Smooth muscle cell (in vitro differentiated cells): ENCODE results near the gene ZBTB37. TPM values are rescaled to one million over a fixed set of nuclear protein-coding genes. Genes with fewer than 3 reads are reported as not detected.

Experiments
- DNase-seq: peaks from one replicate; lab custom pipeline; 2025; ENCODE audit not compliant: unreplicated experiment; lab: John Stamatoyannopoulos, UW
- H2AFZ ChIP-seq: fragments of 200-600 bp; sonication (generic); 2 replicates; pipeline ENCODE4 v1.6.0; 2016; ENCODE audit warnings: antibody characterized with exemption, low read depth, mild to moderate bottlenecking
- H3F3A ChIP-seq: fragments of 200-600 bp; sonication (generic); 2 replicates; pipeline ENCODE4 v1.6.0; 2017; ENCODE audit warnings: antibody characterized with exemption, low read depth
- H3K27ac ChIP-seq: fragments of 200-600 bp; sonication (generic); 2 replicates; pipeline ENCODE4 v1.5.1; 2016; ENCODE audit warnings: low read depth, mild to moderate bottlenecking
- H3K27me3 ChIP-seq: fragments of 200-600 bp; sonication (generic); 2 replicates; pipeline ENCODE4 v1.6.1; 2016; ENCODE audit warnings: low read depth, mild to moderate bottlenecking
- H3K36me3 ChIP-seq: fragments of 200-600 bp; sonication (generic); 2 replicates; pipeline ENCODE4 v1.5.1; 2016; ENCODE audit warnings: low read depth
- H3K4me1 ChIP-seq: fragments of 200-600 bp; sonication (generic); 2 replicates; pipeline ENCODE4 v1.5.1; 2016; ENCODE audit warnings: low read depth
- H3K4me2 ChIP-seq: fragments of 200-600 bp; sonication (generic); 2 replicates; pipeline ENCODE4 v1.6.0; 2016; ENCODE audit warnings: mild to moderate bottlenecking
- H3K4me3 ChIP-seq: fragments of 200-600 bp; sonication (generic); 2 replicates; pipeline ENCODE4 v1.5.1; 2016; ENCODE audit warnings: mild to moderate bottlenecking
- H3K79me2 ChIP-seq: fragments of 200-600 bp; sonication (generic); 2 replicates; pipeline ENCODE4 v1.6.0; 2016; ENCODE audit warnings: low read depth, mild to moderate bottlenecking
- H3K9ac ChIP-seq: fragments of 200-600 bp; sonication (generic); 2 replicates; pipeline ENCODE4 v1.6.0; 2016; ENCODE audit warnings: low read depth
- H3K9me3 ChIP-seq: fragments of 200-600 bp; sonication (generic); replicated peaks from 2 replicates; pipeline ENCODE4 v1.5.1; 2016; ENCODE audit warnings: low read depth
- H4K20me1 ChIP-seq: fragments of 200-600 bp; sonication (generic); 2 replicates; pipeline ENCODE4 v1.6.0; 2016; ENCODE audit warnings: low read depth
- CTCF ChIP-seq: fragments of 200-600 bp; sonication (generic); IDR thresholded peaks from 2 replicates; pipeline ENCODE4 v1.5.1; 2017; ENCODE audit warnings: borderline replicate concordance, mild to moderate bottlenecking, antibody characterized with exemption; ENCODE audit not compliant: insufficient read depth, poor library complexity, severe bottlenecking
- WGBS: methylation state at CpG from one replicate; pipeline ENCODE4 v1.1.7; 2016; ENCODE audit warnings: low lambda C conversion rate; 5-methylcytosine and 5-hydroxymethylcytosine counted together
- polyA plus RNA-seq: library from polyadenylated mRNA; unstranded; fragments of >200 nt; fragmentation: Nextera tagmentation; extraction: Ambion mirVana; gene quantifications from 2 replicates; pipeline ENCODE4 v1.2.1, GENCODE V29; 2016
- total RNA-seq: library from RNA; depleted of rRNA; stranded (reverse); fragments of >200 nt; gene quantifications from 2 replicates; pipeline ENCODE4 v1.2.3, GENCODE V29; 2014

Gene ZBTB37
- total and polyA plus RNA-seq, 2 experiments from 2014 or later = 0.77 to 6.6 TPM

- Histone ChIP-seq H3K9ac (peak overlapping the region; percentile 55), H2AFZ (no peak overlapping the region)
These were observed 2.6 kb upstream of the ZBTB37 start for GRCh38 chr1:173865468-173866164.

GRCh38 chr1:173866413-173867115 is 1.6 kb upstream of the ZBTB37 start:
- peak overlapping the region; percentile 62 for H3K27ac ChIP-seq
- peaks cover 32% of the 10 kb centered on the region for H3K4me1 ChIP-seq
- peak overlapping the region; percentile 55 for H3K9ac ChIP-seq
- peak overlapping the region; percentile 90 for H3K4me2 ChIP-seq
- peaks cover 34% of the 10 kb centered on the region for H3K79me2 ChIP-seq
- WGBS = 2% methylated on average over 2 of the region's 2 CpGs
- H3K4me3 ChIP-seq = peak overlapping the region; percentile 65
- no peak for DNase-seq
- H3K36me3 ChIP-seq = peaks cover 23% of the 10 kb centered on the region
- no peaks in the 10 kb centered on the region for H3K9me3 ChIP-seq
- no peak for TF ChIP-seq CTCF
- H3K27me3 ChIP-seq = no peaks in the 10 kb centered on the region
- no peak overlapping the region for H2AFZ ChIP-seq
- H4K20me1 ChIP-seq = peaks cover 51% of the 10 kb centered on the region
- H3F3A ChIP-seq = peaks cover 43% of the 10 kb centered on the region

More at GRCh38 chr1:173865468-173866164, 2.6 kb upstream of the ZBTB37 start:
- Histone ChIP-seq H3K4me3 (peak overlapping the region; percentile 65), H3K27ac (peak overlapping the region; percentile 62), H3K36me3 (peaks cover 23% of the 10 kb centered on the region), H3K27me3 (no peaks in the 10 kb centered on the region), H3K4me1 (peaks cover 32% of the 10 kb centered on the region), H3K9me3 (no peaks in the 10 kb centered on the region), H3K79me2 (peaks cover 32% of the 10 kb centered on the region), H3K4me2 (peak overlapping the region; percentile 90), H4K20me1 (peaks cover 51% of the 10 kb centered on the region), H3F3A (peaks cover 44% of the 10 kb centered on the region)
- 28% methylated on average over 4 of the region's 4 CpGs for WGBS
- TF ChIP-seq CTCF = no peak
- no peak for DNase-seq

GRCh38 chr1:173867141-173867752 is 933 bp upstream of the ZBTB37 start:
- peaks cover 23% of the 10 kb centered on the region for H3K36me3 ChIP-seq
- H3K4me1 ChIP-seq = peaks cover 32% of the 10 kb centered on the region
- peaks cover 38% of the 10 kb centered on the region for H3K79me2 ChIP-seq
- no peaks in the 10 kb centered on the region for H3K27me3 ChIP-seq
- peak overlapping the region; percentile 55 for H3K9ac ChIP-seq
- H3K4me2 ChIP-seq = peak overlapping the region; percentile 90
- peaks cover 51% of the 10 kb centered on the region for H4K20me1 ChIP-seq
- H3F3A ChIP-seq = peaks cover 40% of the 10 kb centered on the region
- no peak overlapping the region for H2AFZ ChIP-seq
- 2% methylated on average over 32 of the region's 32 CpGs for WGBS
- no peak for DNase-seq
- no peak for TF ChIP-seq CTCF
- peak overlapping the region; percentile 62 for H3K27ac ChIP-seq
- no peaks in the 10 kb centered on the region for H3K9me3 ChIP-seq
- peak overlapping the region; percentile 65 for H3K4me3 ChIP-seq
